GM21390 (cell line): ENCODE measurements around the gene NTM.

ENCODE experiments used
- ATAC-seq: cut with Tn5 transposase; IDR thresholded peaks from one replicate; pipeline ENCODE4 v1.9.1; 2021; ENCODE audit not compliant: unreplicated experiment

NTM gene

GRCh38 chr11:131979364-131979763 is 608.9 kb downstream of the NTM start:
- ATAC-seq: no peak

GRCh38 chr11:131980199-131980598 is 609.8 kb downstream of the NTM start:
- ATAC-seq: no peak

- ATAC-seq: no peak
These were observed 610.7 kb downstream of the NTM start for GRCh38 chr11:131980888-131981668.

DNA sequence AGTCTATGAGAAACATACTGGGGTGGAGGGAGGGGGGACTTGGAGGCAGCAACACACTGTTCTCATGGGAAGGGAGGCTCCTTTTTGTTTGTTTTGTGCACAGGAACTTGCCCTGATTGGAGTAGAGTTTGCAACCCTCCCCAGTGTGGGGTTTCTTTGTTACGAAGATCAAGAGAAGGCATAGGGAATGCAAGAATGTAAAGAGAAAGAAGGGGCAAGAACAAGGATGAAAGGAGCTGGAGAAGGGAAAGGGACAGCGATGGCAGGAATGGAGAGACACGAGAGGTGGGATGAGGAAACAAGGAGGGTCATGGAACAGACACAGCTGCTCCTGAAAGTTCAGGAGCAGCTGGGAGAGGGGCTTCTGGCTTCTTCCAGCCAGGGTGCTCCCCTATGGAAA is 611.7 kb downstream of the NTM start:
- no peak for ATAC-seq

DNA sequence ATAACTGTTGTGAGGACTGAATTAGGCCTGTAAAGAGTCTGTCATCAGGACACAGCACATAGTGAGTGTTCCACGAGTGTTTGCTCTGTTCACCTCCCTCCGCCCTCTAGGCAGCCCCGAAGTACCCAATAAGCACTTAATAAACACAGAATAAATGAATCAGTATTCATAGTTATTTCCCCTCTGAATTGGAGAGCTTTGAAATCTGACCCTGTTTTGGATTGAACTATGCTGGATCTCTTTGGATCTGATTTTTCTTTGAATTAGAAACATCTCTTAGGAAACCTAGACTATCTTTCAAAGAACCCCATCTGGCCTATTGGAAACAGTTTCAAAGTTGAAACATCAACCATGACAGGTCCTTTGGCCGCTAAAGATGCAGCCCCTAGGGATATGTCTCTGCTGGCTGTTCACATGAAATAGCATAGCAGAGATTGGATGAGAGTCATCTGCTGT is 615.5 kb downstream of the NTM start:
- no peak for ATAC-seq

DNA sequence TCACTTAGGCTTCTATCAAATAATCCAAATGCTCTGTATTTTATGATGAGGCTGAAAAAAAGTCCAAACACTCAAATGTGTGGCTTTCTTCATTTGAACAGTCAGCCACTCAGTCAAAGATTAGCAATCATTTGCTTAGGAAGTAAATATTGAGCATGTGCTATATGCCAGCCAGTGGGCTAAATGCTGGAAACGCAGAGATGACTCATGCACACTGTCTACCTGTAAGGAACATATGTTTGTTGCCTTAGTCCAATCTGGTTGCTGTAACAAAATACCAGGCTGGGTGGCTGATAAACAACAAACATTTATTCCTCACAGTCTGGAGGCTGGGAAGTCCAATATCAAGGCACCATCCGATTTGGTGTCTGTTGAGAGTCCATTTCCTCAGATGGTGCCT is 617.3 kb downstream of the NTM start:
- no peak for ATAC-seq

DNA sequence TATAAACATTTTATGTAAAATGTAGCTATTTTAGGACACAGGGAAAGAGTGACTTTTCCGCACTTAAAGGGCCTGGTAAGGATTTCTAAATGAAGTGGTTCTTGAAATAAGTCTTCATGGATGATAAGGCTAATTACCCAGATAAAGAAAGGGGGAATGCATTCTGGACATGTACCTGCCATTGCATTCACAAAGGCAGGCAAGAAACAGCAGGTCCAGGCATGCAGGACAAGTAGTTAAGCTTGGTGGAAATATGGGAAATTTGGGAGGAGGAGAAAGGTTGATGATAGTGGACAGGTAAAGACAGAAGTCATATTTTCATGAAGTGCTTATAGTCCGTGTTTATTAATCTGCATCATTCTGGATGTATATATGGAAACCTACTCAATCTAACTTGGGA is 621.2 kb downstream of the NTM start:
- no peak for ATAC-seq

DNA sequence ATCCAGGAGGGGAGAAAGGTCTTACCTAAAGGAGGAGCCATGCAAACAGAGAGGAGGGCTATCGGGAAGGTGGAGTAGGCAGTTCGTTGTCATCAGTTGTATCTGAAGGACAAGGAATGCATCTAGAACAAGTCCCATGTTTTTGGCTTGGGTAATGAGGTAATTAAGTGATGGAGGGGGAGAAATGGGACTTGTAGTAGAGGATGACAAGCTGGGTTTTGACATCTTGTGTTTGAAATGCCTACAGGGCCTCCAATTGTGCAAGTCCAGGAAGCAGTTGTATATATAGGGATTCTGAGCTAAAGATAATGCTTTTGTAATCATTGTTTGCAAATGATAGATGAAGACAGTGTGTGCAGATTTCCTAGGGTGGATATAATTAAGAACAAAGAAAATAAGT is 622.8 kb downstream of the NTM start:
- ATAC-seq: no peak

DNA sequence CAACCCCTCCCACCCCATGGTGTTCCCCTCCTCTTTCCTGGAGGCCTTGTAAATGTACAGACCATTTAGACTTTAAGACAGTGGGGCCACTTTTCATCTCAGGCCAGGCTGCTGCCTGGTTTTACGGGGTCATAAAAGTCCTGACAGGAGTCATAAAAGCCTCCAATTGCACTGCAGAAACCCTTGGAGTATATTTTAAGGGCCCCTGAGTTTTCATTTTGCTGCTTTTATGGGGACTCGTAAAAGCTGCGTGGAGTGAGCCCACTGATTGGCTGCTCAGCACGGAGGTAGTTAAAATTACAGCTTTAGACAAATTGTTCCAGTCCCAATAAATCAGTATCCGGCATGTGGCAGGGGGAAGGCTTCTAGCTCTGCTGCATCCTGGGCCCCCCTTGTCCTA is 627.6 kb downstream of the NTM start:
- ATAC-seq: no peak

- no peak for ATAC-seq
These were observed 628.7 kb downstream of the NTM start for GRCh38 chr11:131999084-131999483.

GRCh38 chr11:131999955-132000354 is 629.5 kb downstream of the NTM start:
- no peak for ATAC-seq

DNA sequence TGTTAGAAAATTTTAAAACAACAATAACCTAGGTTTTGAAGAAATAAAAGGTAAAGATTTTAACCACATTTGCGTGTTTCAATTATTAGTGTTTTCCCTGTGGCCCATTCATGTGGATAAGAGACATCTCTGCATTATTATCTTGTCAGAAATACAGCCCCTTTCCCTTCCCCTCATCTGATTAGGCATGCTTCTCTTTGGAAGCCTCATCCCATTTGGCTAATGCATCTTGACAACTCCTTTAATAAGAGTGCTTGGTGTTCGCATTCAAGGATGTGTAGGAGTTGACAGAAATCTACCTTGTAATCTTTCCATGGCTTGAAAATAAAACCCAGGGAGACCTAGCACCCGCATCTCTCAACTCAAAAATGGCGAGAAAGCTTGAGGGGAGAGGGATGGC is 635.5 kb downstream of the NTM start:
- no peak for ATAC-seq

GRCh38 chr11:132006884-132007580 is 636.6 kb downstream of the NTM start:
- no peak for ATAC-seq

GRCh38 chr11:132008226-132008625 is 637.8 kb downstream of the NTM start:
- no peak for ATAC-seq

GRCh38 chr11:132008872-132009271 is 638.5 kb downstream of the NTM start:
- no peak for ATAC-seq

GRCh38 chr11:132020001-132020400 is 649.6 kb downstream of the NTM start:
- ATAC-seq: no peak

DNA sequence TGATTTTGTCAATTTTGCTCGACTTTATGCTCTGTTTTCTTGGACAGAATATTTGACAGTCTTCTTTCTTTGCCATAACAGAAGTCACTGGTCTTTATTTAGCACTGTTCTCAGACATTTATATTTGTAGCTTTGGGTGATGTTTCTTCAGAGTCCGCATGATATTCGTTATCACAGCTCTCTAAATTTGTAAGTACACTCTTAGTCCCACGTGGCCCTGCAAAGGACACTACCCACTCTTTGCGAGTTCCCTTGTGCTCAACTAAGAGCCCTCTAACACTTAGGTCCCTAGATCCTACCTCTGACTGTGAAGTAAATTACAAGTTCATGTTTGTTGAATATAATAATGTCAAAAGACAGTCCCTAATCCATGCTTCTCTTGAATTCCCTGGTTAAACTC is 651.9 kb downstream of the NTM start:
- ATAC-seq: no peak

GRCh38 chr11:132022733-132023478 is 652.5 kb downstream of the NTM start:
- ATAC-seq: no peak

DNA sequence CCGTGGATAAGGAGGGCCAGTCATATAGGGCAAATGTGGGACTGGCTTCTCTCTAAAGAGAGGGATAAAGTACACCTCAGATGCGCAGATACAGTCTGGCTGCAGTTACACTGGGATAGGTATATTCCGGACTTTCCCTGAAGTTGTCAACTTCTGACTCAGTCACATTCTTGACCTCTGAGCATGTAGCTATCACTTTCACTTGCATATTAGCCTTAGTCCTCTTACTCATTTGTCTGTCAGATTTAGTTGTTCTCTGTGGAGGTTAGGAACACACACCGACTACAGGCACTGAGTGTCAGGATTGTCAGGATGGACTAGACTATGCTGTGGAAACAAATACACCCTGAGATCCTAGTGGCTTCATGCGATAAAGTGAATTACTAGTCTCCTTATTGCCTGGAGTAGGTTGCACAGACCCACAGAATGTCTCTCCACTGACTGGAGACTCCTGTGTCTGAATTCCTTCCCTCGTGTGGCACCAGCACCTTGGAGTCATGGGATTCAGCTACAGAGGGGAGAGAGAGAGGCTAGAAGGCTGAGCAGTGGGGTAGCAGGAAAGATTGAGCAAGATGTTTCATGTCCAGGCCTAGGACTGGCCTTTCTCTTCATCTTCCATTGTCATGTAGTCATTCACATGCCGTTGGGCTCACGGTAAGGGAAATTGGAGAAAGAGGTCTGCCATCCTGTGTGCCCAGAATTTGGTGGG is 654.3 kb downstream of the NTM start:
- no peak for ATAC-seq

DNA sequence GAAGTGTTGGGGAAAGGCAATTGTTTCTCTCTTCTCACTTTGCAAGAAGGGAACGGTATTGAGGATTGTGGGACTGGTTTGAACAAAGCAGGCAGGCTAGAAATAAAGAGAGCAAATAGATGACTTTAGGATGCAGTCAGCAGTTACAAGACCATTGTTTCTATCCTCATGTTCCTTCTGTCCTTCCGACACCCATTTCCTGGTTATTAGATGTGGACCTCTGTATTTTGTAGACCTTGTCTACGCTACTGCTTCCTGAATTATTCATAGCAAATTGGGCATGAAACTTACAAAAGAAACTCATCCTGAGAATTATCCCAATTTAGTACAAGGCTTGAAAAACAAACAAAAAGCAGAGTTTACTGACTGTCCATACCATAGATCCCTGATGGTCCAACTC is 656.3 kb downstream of the NTM start:
- ATAC-seq: no peak
